Immature natural killer cell (primary cell): ENCODE results near the gene LLCFC1. TPM values are rescaled to one million over a fixed set of nuclear protein-coding genes. Genes with fewer than 3 reads are reported as not detected.

ENCODE experiments used
- DNase-seq, 3 donors: peaks; one replicate each; pipeline ENCODE4 v3.0.0; 2022; ENCODE audit warnings: mixed read lengths in 1 of 3
- H3K27ac Mint-ChIP-seq, 6 donors: one replicate each; pipeline ENCODE4 v1.8.0; 2020; ENCODE audit warnings: mixed read lengths in 6 of 6, mild to moderate bottlenecking in 5 of 6, inconsistent platforms in 4 of 6, moderate library complexity in 3 of 6
- H3K27me3 Mint-ChIP-seq, 3 donors: one replicate each; pipeline ENCODE4 v1.8.0; 2020 to 2021; ENCODE audit warnings: low read depth in 3 of 3, mild to moderate bottlenecking in 3 of 3, mixed read lengths in 3 of 3, moderate library complexity in 3 of 3, inconsistent platforms in 1 of 3
- H3K36me3 Mint-ChIP-seq, 3 donors: one replicate each; pipeline ENCODE4 v1.8.0; 2020; ENCODE audit warnings: mixed read lengths in 3 of 3, inconsistent platforms in 2 of 3, mild to moderate bottlenecking in 2 of 3
- H3K4me1 Mint-ChIP-seq, 2 donors: one replicate each; pipeline ENCODE4 v1.8.0; 2020; ENCODE audit warnings: inconsistent platforms in 2 of 2, mild to moderate bottlenecking in 2 of 2, mixed read lengths in 2 of 2, moderate library complexity in 1 of 2
- H3K4me3 Mint-ChIP-seq, 5 donors: one replicate each; pipeline ENCODE4 v1.8.0; 2020; ENCODE audit warnings: mild to moderate bottlenecking in 5 of 5, mixed read lengths in 5 of 5, inconsistent platforms in 3 of 5, moderate library complexity in 3 of 5
- H3K9me3 Mint-ChIP-seq, 6 donors: one replicate each; pipeline ENCODE4 v1.8.0; 2020; ENCODE audit warnings: mild to moderate bottlenecking in 6 of 6, mixed read lengths in 6 of 6, inconsistent platforms in 4 of 6, moderate library complexity in 3 of 6
- polyA plus RNA-seq, 3 donors: library from polyadenylated mRNA; unstranded; fragments of 300-500 nt; fragmentation: Illumina TruSeq; gene quantifications; one replicate each; pipeline ENCODE4 v1.2.3, GENCODE V29; 2021

LLCFC1 gene
- polyA plus RNA-seq, 3 donors from 2014 or later: not detected

GRCh38 chr7:142918901-142919300 is 20.4 kb upstream of the LLCFC1 start:
- DNase-seq: no peak
- Mint-ChIP-seq H3K36me3 (no peaks in the 10 kb centered on the region), H3K9me3 (no peaks in the 10 kb centered on the region), H3K4me3 (no peak overlapping the region), H3K27me3 (peaks cover 0 to 2% (median 0%) of the 10 kb centered on the region in 3 donors), H3K4me1 (no peaks in the 10 kb centered on the region), H3K27ac (no peak overlapping the region)

GRCh38 chr7:142919656-142920055 is 19.6 kb upstream of the LLCFC1 start:
- Mint-ChIP-seq H3K36me3 (no peaks in the 10 kb centered on the region), H3K4me3 (no peak overlapping the region), H3K4me1 (no peaks in the 10 kb centered on the region), H3K9me3 (no peaks in the 10 kb centered on the region), H3K27me3 (peaks cover 0 to 4% (median 0%) of the 10 kb centered on the region in 3 donors), H3K27ac (no peak overlapping the region)
- DNase-seq: no peak

GRCh38 chr7:142923391-142923790 is 15.9 kb upstream of the LLCFC1 start:
- Mint-ChIP-seq H3K4me1 (no peaks in the 10 kb centered on the region), H3K27me3 (peaks cover 0 to 7% (median 2%) of the 10 kb centered on the region in 3 donors), H3K4me3 (no peak overlapping the region), H3K36me3 (no peaks in the 10 kb centered on the region), H3K27ac (no peak overlapping the region), H3K9me3 (no peaks in the 10 kb centered on the region)
- no peak for DNase-seq

GRCh38 chr7:142925413-142925812 is 13.9 kb upstream of the LLCFC1 start:
- H3K36me3 Mint-ChIP-seq: no peaks in the 10 kb centered on the region
- H3K9me3 Mint-ChIP-seq: no peaks in the 10 kb centered on the region
- no peak overlapping the region for H3K4me3 Mint-ChIP-seq
- H3K27me3 Mint-ChIP-seq: peaks cover 2 to 6% (median 2%) of the 10 kb centered on the region in 3 donors
- no peak overlapping the region for H3K27ac Mint-ChIP-seq
- no peak for DNase-seq
- H3K4me1 Mint-ChIP-seq: no peaks in the 10 kb centered on the region

- Mint-ChIP-seq H3K27me3 (peaks cover 2 to 6% (median 2%) of the 10 kb centered on the region in 3 donors), H3K36me3 (no peaks in the 10 kb centered on the region), H3K4me3 (no peak overlapping the region), H3K4me1 (no peaks in the 10 kb centered on the region), H3K27ac (no peak overlapping the region), H3K9me3 (no peaks in the 10 kb centered on the region)
- DNase-seq: no peak
These were observed 12.1 kb upstream of the LLCFC1 start for GRCh38 chr7:142927085-142927745.

- no peak overlapping the region for H3K27ac Mint-ChIP-seq
- H3K9me3 Mint-ChIP-seq: no peaks in the 10 kb centered on the region
- no peak overlapping the region for H3K4me3 Mint-ChIP-seq
These were observed 11.3 kb upstream of the LLCFC1 start for GRCh38 chr7:142927949-142928348.

GRCh38 chr7:142930126-142930730 is 9.1 kb upstream of the LLCFC1 start:
- H3K27me3 Mint-ChIP-seq: peaks cover 2 to 3% (median 2%) of the 10 kb centered on the region in 3 donors
- DNase-seq: no peak
- no peaks in the 10 kb centered on the region for H3K4me1 Mint-ChIP-seq
- H3K27ac Mint-ChIP-seq: no peak overlapping the region
- peaks cover 0 to 3% (median 0%) of the 10 kb centered on the region in 6 donors for H3K9me3 Mint-ChIP-seq
- no peaks in the 10 kb centered on the region for H3K36me3 Mint-ChIP-seq
- no peak overlapping the region for H3K4me3 Mint-ChIP-seq

More at GRCh38 chr7:142927949-142928348, 11.3 kb upstream of the LLCFC1 start:
- Mint-ChIP-seq H3K4me1 (no peaks in the 10 kb centered on the region), H3K27me3 (peaks cover 2 to 6% (median 2%) of the 10 kb centered on the region in 3 donors), H3K36me3 (no peaks in the 10 kb centered on the region)
- no peak for DNase-seq

GRCh38 chr7:142932386-142933091 is 6.7 kb upstream of the LLCFC1 start:
- Mint-ChIP-seq H3K4me3 (no peak overlapping the region), H3K36me3 (no peaks in the 10 kb centered on the region), H3K4me1 (no peaks in the 10 kb centered on the region), H3K27ac (no peak overlapping the region), H3K27me3 (peaks cover 0 to 2% (median 0%) of the 10 kb centered on the region in 3 donors), H3K9me3 (peaks cover 0 to 3% (median 0%) of the 10 kb centered on the region in 6 donors)
- no peak for DNase-seq

GRCh38 chr7:142933092-142933475 is 6.2 kb upstream of the LLCFC1 start:
- Mint-ChIP-seq H3K27ac (no peak overlapping the region), H3K9me3 (peaks cover 0 to 3% (median 0%) of the 10 kb centered on the region in 6 donors), H3K4me1 (no peaks in the 10 kb centered on the region), H3K27me3 (peaks cover 0 to 2% (median 1%) of the 10 kb centered on the region in 3 donors), H3K36me3 (no peaks in the 10 kb centered on the region), H3K4me3 (no peak overlapping the region)
- no peak for DNase-seq

GRCh38 chr7:142933624-142934023 is 5.7 kb upstream of the LLCFC1 start, which contains the start of gene TRPV5:
Gene TRPV5, minus strand, starts transcription at chr7:142933746. Its CDS starts 287 bp downstream, at chr7:142933459.
- Mint-ChIP-seq H3K27ac (no peak within 1 kb of the TSS), H3K27me3 (peaks cover 0 to 1% (median under 1%) of the 10 kb centered on the region in 3 donors), H3K9me3 (peaks cover 0 to 3% (median 0%) of the 10 kb centered on the region in 6 donors), H3K4me1 (no peaks in the 10 kb centered on the region), H3K36me3 (no peaks in the 10 kb centered on the region), H3K4me3 (no peak within 1 kb of the TSS)
- DNase-seq: no peak

GRCh38 chr7:142934056-142934455 is 5.2 kb upstream of the LLCFC1 start:
- Mint-ChIP-seq H3K4me1 (no peaks in the 10 kb centered on the region), H3K36me3 (no peaks in the 10 kb centered on the region), H3K4me3 (no peak overlapping the region), H3K27ac (no peak overlapping the region), H3K27me3 (peaks cover 0 to 1% (median 0%) of the 10 kb centered on the region in 3 donors), H3K9me3 (peaks cover 0 to 3% (median 0%) of the 10 kb centered on the region in 6 donors)
- no peak for DNase-seq

- no peaks in the 10 kb centered on the region for H3K36me3 Mint-ChIP-seq
- H3K4me1 Mint-ChIP-seq: no peaks in the 10 kb centered on the region
- no peak for DNase-seq
- H3K27me3 Mint-ChIP-seq: peaks cover 0 to 2% (median 1%) of the 10 kb centered on the region in 3 donors
- peaks cover 0 to 3% (median 0%) of the 10 kb centered on the region in 6 donors for H3K9me3 Mint-ChIP-seq
- no peak overlapping the region for H3K27ac Mint-ChIP-seq
- H3K4me3 Mint-ChIP-seq: no peak overlapping the region
These were observed 3.2 kb upstream of the LLCFC1 start for GRCh38 chr7:142935941-142936565.

- no peak overlapping the region for H3K27ac Mint-ChIP-seq
- no peaks in the 10 kb centered on the region for H3K36me3 Mint-ChIP-seq
- H3K4me3 Mint-ChIP-seq: no peak overlapping the region
- no peak for DNase-seq
- no peaks in the 10 kb centered on the region for H3K4me1 Mint-ChIP-seq
- H3K27me3 Mint-ChIP-seq: peaks cover 0 to 4% (median 1%) of the 10 kb centered on the region in 3 donors
- no peaks in the 10 kb centered on the region for H3K9me3 Mint-ChIP-seq
These were observed 673 bp upstream of the LLCFC1 start for GRCh38 chr7:142938611-142939010.
